HepG2 (cell line): ENCODE data around the gene PWP2. TPM values are rescaled to one million over a fixed set of nuclear protein-coding genes. Genes with fewer than 3 reads are reported as not detected.

Experiments used
- ATAC-seq: fragments of 200-7000 bp; cut with Tn5 transposase; 3 replicates; pipeline ENCODE4 v1.9.1; 2020; ENCODE audit warnings: mild to moderate bottlenecking, moderate library complexity
- BruUV-seq: library from RNA; stranded (reverse); fragments of 400-500 nt; replicated peaks from 2 replicates; lab custom pipeline; 2021; lab: Mats Ljungman, UMichigan
- CTCF ChIA-PET: fragments of 300-600 bp; formaldehyde crosslinking; extraction: SDS; loops from one replicate; lab custom pipeline; 2021; ENCODE audit warnings: low total read pairs, inconsistent platforms, low intra/inter-chr PET ratio; lab: Yijun Ruan, JAX
- POLR2A ChIA-PET: fragments of 350-600 bp; sonication (Branson Sonifier 250); formaldehyde crosslinking; loops from one replicate; lab custom pipeline; 2020; ENCODE audit warnings: antibody characterized with exemption, inconsistent platforms; lab: Yijun Ruan, JAX
- DNase-seq: peaks from one replicate; pipeline ENCODE4 v3.0.0-alpha.2; 2015; ENCODE audit warnings: low spot score
- FAIRE-seq: peaks from 3 replicates; lab custom pipeline; 2011; peaks lifted over from hg19 to GRCh38; lab: Jason Lieb, UNC
- H2AFZ ChIP-seq: one replicate; pipeline ENCODE4 v1.6.1; 2011; ENCODE audit warnings: low read length, inconsistent platforms
- H3K27ac ChIP-seq: fragments of 300-600 bp; 3 replicates; pipeline ENCODE4 v1.8.0; 2011; ENCODE audit warnings: mixed run types, mild to moderate bottlenecking, mixed read lengths, low read length, inconsistent platforms; ENCODE audit not compliant: insufficient read depth; ENCODE audit errors: extremely low read length
- H3K27me3 ChIP-seq, 2 experiments: fragments of 200-600 bp in 1 of 2; 2 replicates in 1 of 2; 3 replicates in 1 of 2; pipeline versions ENCODE4 v1.6.0 to v1.8.0; 2011; ENCODE audit warnings: low read length in 2 of 2, mild to moderate bottlenecking in 2 of 2, moderate library complexity in 2 of 2, inconsistent platforms in 1 of 2; ENCODE audit not compliant: insufficient read depth in 2 of 2, control insufficient read depth in 1 of 2
- H3K36me3 ChIP-seq, 2 experiments: fragments of 200-600 bp in 1 of 2; replicated peaks in 1 of 2; 2 replicates in 1 of 2; 3 replicates in 1 of 2; pipeline versions ENCODE4 v1.5.1 to v1.8.0; 2011; ENCODE audit warnings: low read length in 2 of 2, inconsistent platforms in 1 of 2; ENCODE audit not compliant: insufficient read depth in 2 of 2, control insufficient read depth in 1 of 2
- H3K4me1 ChIP-seq: 2 replicates; pipeline ENCODE4 v1.5.1; 2012; ENCODE audit warnings: low read length, inconsistent platforms; ENCODE audit not compliant: insufficient read depth
- H3K4me2 ChIP-seq: 2 replicates; pipeline ENCODE4 v1.6.0; 2011; ENCODE audit warnings: low read depth, low read length, inconsistent platforms
- H3K4me3 ChIP-seq, 3 experiments: fragments of 200-600 bp in 1 of 3; sonication (generic), shearing (Covaris generic) in 1 of 3; replicated peaks in 1 of 3; 2 replicates each; pipeline ENCODE4 v1.5.1; 2011 to 2016; ENCODE audit warnings: low read length in 3 of 3, inconsistent platforms in 2 of 3, low read depth in 2 of 3, mild to moderate bottlenecking in 2 of 3, control low read depth in 1 of 3, mixed read lengths in 1 of 3; ENCODE audit not compliant: insufficient read depth in 1 of 3
- H3K79me2 ChIP-seq: one replicate; pipeline ENCODE4 v1.6.1; 2011; ENCODE audit warnings: low read length, inconsistent platforms; ENCODE audit not compliant: insufficient read depth
- H3K9ac ChIP-seq: 2 replicates; pipeline ENCODE4 v1.6.0; 2011; ENCODE audit warnings: mild to moderate bottlenecking, low read depth, low read length, inconsistent platforms; ENCODE audit not compliant: insufficient read depth
- H3K9me3 ChIP-seq: 2 replicates; pipeline ENCODE4 v1.5.1; 2012; ENCODE audit warnings: mild to moderate bottlenecking, low read length
- H4K20me1 ChIP-seq: 2 replicates; pipeline ENCODE4 v1.6.0; 2011; ENCODE audit warnings: inconsistent platforms, mild to moderate bottlenecking, low read length, moderate library complexity; ENCODE audit not compliant: insufficient read depth
- ERF ChIP-seq: IDR thresholded peaks from 2 replicates; pipeline ENCODE4 v1.6.1; 2018; ENCODE audit warnings: missing biosample characterization, missing genetic modification reagents
- IRF2 ChIP-seq: IDR thresholded peaks from 2 replicates; pipeline ENCODE4 v1.6.1; 2018; ENCODE audit warnings: missing genetic modification reagents, missing compliant biosample characterization
- ISX ChIP-seq: sonication (generic); formaldehyde crosslinking; conservative IDR thresholded peaks from 2 replicates; pipeline ENCODE4 v1.5.0; 2020; ENCODE audit warnings: missing genetic modification reagents
- PHB2 ChIP-seq: fragments of 450-650 bp; IDR thresholded peaks from 2 replicates; pipeline ENCODE4 v1.6.1; 2018; ENCODE audit not compliant: partially characterized antibody
- SP4 ChIP-seq: sonication (generic); formaldehyde crosslinking; IDR thresholded peaks from 2 replicates; pipeline ENCODE4 v1.8.1; 2023; ENCODE audit warnings: mild to moderate bottlenecking, missing genetic modification reagents
- ZNF263 ChIP-seq: sonication (generic); formaldehyde crosslinking; IDR thresholded peaks from 2 replicates; pipeline ENCODE4 v1.4.0; 2020; ENCODE audit warnings: missing genetic modification reagents
- ZNF274 ChIP-seq: sonication (generic); formaldehyde crosslinking; IDR thresholded peaks from 2 replicates; pipeline ENCODE4 v1.5.1; 2020; ENCODE audit warnings: mild to moderate bottlenecking, missing genetic modification reagents
- ZNF562 ChIP-seq: sonication (generic); formaldehyde crosslinking; IDR thresholded peaks from 2 replicates; pipeline ENCODE4 v1.8.0; 2022; ENCODE audit warnings: missing genetic modification reagents, borderline replicate concordance
- ZNF883 ChIP-seq: sonication (generic); formaldehyde crosslinking; IDR thresholded peaks from 2 replicates; pipeline ENCODE4 v1.5.1; 2020; ENCODE audit warnings: mild to moderate bottlenecking, missing genetic modification reagents; ENCODE audit errors: not compliant biosample characterization
- WGBS: methylation state at CpG from one replicate; pipeline ENCODE4 v1.1.6; 2017; ENCODE audit warnings: low lambda C conversion rate; 5-methylcytosine and 5-hydroxymethylcytosine counted together
- in situ Hi-C: cut with HindIII; loops from 2 replicates; pipeline ENCODE4 v1.10.0; 2017; ENCODE audit warnings: low pct_unique_long_range_greater_than_20kb; ENCODE audit not compliant: extremely low pct_ligation_motif_present
- intact Hi-C: fragments of 100-400 bp; cut with micrococcal nuclease; formaldehyde crosslinking; loops from one replicate; pipeline ENCODE4 v1.10.0; 2022; ENCODE audit not compliant: unreplicated experiment
- polyA plus RNA-seq, 8 experiments: library from polyadenylated mRNA; depleted of rRNA in 3 of 8; stranded (reverse) in 7 of 8; unstranded in 1 of 8; fragments of >200 nt; fragmentation: Illumina TruSeq in 4 of 8; extraction: Trizol in 4 of 8; gene quantifications; 2 replicates each; pipeline versions ENCODE4 v1.2.1 to v1.2.3, GENCODE V29; 2011 to 2016; ENCODE audit warnings: low read depth in 4 of 8, missing spikeins in 1 of 8, mixed read lengths in 1 of 8; ENCODE audit not compliant: insufficient read depth in 1 of 8
- total RNA-seq, 5 experiments: library from RNA; depleted of rRNA; stranded (reverse); fragments of >200 nt; fragmentation: Illumina TruSeq; extraction: Trizol; gene quantifications; 2 replicates each; pipeline ENCODE4 v1.2.3, GENCODE V29; 2016; ENCODE audit warnings: low read depth in 1 of 5
- TF ChIP-seq, protein P1 (sequence below): sonication (generic); formaldehyde crosslinking; IDR thresholded peaks from 2 replicates; pipeline ENCODE4 v1.4.0; 2020; ENCODE audit warnings: missing genetic modification reagents, borderline replicate concordance

PWP2 gene
- total and polyA plus RNA-seq, 2 of the 13 experiments (the other 11 are each of a cell fraction or from before 2014, with no cell fraction given): 7.7 to 17.0 TPM

DNA sequence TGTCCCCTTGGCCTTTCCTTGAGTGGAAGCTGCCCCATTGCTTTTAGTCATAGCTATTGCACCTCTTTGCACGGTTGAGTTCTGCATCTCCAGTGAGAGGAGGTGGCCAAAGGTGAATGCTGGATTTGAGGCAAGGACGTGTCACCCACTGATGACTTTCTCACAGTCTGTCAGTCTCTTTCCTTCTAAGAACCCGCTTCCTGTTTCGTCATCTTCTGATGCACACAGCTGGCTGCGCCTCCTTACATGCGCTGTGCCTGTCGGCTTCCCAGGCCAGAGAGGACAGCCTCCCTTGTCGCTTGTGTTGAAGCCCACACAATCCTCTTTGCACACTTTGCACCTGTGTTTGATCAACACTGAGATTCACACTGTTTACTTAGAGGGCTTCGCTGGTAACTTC lies 41.8 kb upstream of the PWP2 start:
- no peak for ATAC-seq
- no peak for FAIRE-seq
- POLR2A ChIA-PET: no interaction called here
- Histone ChIP-seq H3K9ac (no peak overlapping the region), H4K20me1 (peaks cover 7% of the 10 kb centered on the region; the same call in 1 of the 2 replicates), H3K27me3 (no peaks in the 10 kb centered on the region), H3K36me3 (peaks cover 16 to 43% of the 10 kb centered on the region in 2 experiments; a peak in 4 of 5 replicates), H3K4me1 (peaks cover 17% of the 10 kb centered on the region), H3K4me3 (no peak overlapping the region), H2AFZ (no peak overlapping the region), H3K27ac (no peak overlapping the region), H3K79me2 (no peaks in the 10 kb centered on the region), H3K4me2 (no peak overlapping the region), H3K9me3 (no peaks in the 10 kb centered on the region)
- 92% methylated on average over 9 of the region's 9 CpGs for WGBS
- no peak for DNase-seq
- no TSS peak for BruUV-seq
- in situ Hi-C loops: loop anchor here (5.0 kb wide), 1 partner anchor 38 kb away; no protein-coding TSS in a partner anchor
- TF ChIP-seq, protein P1, sequence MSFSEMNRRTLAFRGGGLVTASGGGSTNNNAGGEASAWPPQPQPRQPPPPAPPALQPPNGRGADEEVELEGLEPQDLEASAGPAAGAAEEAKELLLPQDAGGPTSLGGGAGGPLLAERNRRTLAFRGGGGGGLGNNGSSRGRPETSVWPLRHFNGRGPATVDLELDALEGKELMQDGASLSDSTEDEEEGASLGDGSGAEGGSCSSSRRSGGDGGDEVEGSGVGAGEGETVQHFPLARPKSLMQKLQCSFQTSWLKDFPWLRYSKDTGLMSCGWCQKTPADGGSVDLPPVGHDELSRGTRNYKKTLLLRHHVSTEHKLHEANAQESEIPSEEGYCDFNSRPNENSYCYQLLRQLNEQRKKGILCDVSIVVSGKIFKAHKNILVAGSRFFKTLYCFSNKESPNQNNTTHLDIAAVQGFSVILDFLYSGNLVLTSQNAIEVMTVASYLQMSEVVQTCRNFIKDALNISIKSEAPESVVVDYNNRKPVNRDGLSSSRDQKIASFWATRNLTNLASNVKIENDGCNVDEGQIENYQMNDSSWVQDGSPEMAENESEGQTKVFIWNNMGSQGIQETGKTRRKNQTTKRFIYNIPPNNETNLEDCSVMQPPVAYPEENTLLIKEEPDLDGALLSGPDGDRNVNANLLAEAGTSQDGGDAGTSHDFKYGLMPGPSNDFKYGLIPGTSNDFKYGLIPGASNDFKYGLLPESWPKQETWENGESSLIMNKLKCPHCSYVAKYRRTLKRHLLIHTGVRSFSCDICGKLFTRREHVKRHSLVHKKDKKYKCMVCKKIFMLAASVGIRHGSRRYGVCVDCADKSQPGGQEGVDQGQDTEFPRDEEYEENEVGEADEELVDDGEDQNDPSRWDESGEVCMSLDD (CRISPR knock-in tag): no peak
- TF ChIP-seq PHB2 (no peak), SP4 (no peak), ZNF883 (no peak), IRF2 (no peak), ZNF562 (no peak), ZNF274 (CRISPR knock-in tag) (no peak), ISX (CRISPR knock-in tag) (no peak), ZNF263 (no peak), ERF (no peak)
- intact Hi-C loops: no loop called here
- CTCF ChIA-PET: no interaction called here
